Neuronal stem cell (in vitro differentiated cells): ENCODE measurements around the gene SPDYE6. TPM values are rescaled to one million over a fixed set of nuclear protein-coding genes. Genes with fewer than 3 reads are reported as not detected.
"Not testable (repeated sequence)": the region's sequence is repeated elsewhere in the genome, so short reads cannot be mapped to it uniquely, and the experiment has no call there.

Source experiments
- DNase-seq: peaks from one replicate; pipeline ENCODE4 v3.0.0-alpha.2; 2013; ENCODE audit warnings: low spot score
- H2AFZ ChIP-seq: one replicate; pipeline ENCODE4 v1.6.1; 2013; ENCODE audit warnings: mild to moderate bottlenecking, low read length, inconsistent platforms
- H2AK5ac ChIP-seq: 2 replicates; pipeline ENCODE4 v1.6.1; 2013; ENCODE audit warnings: low read depth, mild to moderate bottlenecking, inconsistent platforms, low read length, moderate library complexity, mixed read lengths
- H2BK120ac ChIP-seq: 2 replicates; pipeline ENCODE4 v1.6.1; 2013; ENCODE audit warnings: low read depth, mild to moderate bottlenecking, inconsistent platforms, low read length, moderate library complexity, mixed read lengths
- H2BK12ac ChIP-seq: one replicate; pipeline ENCODE4 v1.6.1; 2013; ENCODE audit warnings: low read length, inconsistent platforms
- H2BK15ac ChIP-seq: 2 replicates; pipeline ENCODE4 v1.6.1; 2013; ENCODE audit warnings: mild to moderate bottlenecking, low read length, inconsistent platforms, mixed read lengths
- H2BK5ac ChIP-seq: one replicate; pipeline ENCODE4 v1.6.1; 2013; ENCODE audit warnings: inconsistent platforms, mild to moderate bottlenecking, low read length, moderate library complexity
- H3K14ac ChIP-seq: one replicate; pipeline ENCODE4 v1.6.1; 2013; ENCODE audit warnings: low read length, inconsistent platforms
- H3K18ac ChIP-seq: 2 replicates; pipeline ENCODE4 v1.6.1; 2013; ENCODE audit warnings: low read length, inconsistent platforms
- H3K23ac ChIP-seq: 2 replicates; pipeline ENCODE4 v1.6.1; 2013; ENCODE audit warnings: low read depth, mild to moderate bottlenecking, mixed read lengths, low read length, inconsistent platforms; ENCODE audit not compliant: poor library complexity
- H3K27ac ChIP-seq: replicated peaks from 3 replicates; pipeline ENCODE4 v1.5.1; 2013; ENCODE audit warnings: low read length, inconsistent platforms
- H3K27me3 ChIP-seq, 3 experiments: 2 replicates each; pipeline ENCODE4 v1.6.1; 2013; ENCODE audit warnings: low read length in 3 of 3, mild to moderate bottlenecking in 2 of 3, inconsistent platforms in 1 of 3, low read depth in 1 of 3, mixed read lengths in 1 of 3, moderate library complexity in 1 of 3; ENCODE audit not compliant: control insufficient read depth in 3 of 3, insufficient read depth in 3 of 3
- H3K36me3 ChIP-seq, 2 donors: replicated peaks in 1 of 2; 2 replicates each; pipeline ENCODE4 v1.6.1; 2013; ENCODE audit warnings: low read length in 2 of 2; ENCODE audit not compliant: control insufficient read depth in 2 of 2, insufficient read depth in 2 of 2
- H3K4ac ChIP-seq: 2 replicates; pipeline ENCODE4 v1.6.1; 2013; ENCODE audit warnings: inconsistent platforms, mild to moderate bottlenecking, low read length, moderate library complexity
- H3K4me1 ChIP-seq, 2 donors: 1 replicate in 1 of 2; 2 replicates in 1 of 2; pipeline ENCODE4 v1.6.1; 2013; ENCODE audit warnings: low read length in 2 of 2, low read depth in 1 of 2; ENCODE audit not compliant: control insufficient read depth in 2 of 2, insufficient read depth in 1 of 2
- H3K4me2 ChIP-seq: one replicate; pipeline ENCODE4 v1.6.1; 2013; ENCODE audit warnings: mild to moderate bottlenecking, low read length, inconsistent platforms; ENCODE audit not compliant: insufficient read depth, poor library complexity, severe bottlenecking
- H3K4me3 ChIP-seq, 2 donors: 2 replicates each; pipeline ENCODE4 v1.5.1; 2013; ENCODE audit warnings: low read length in 2 of 2, mild to moderate bottlenecking in 2 of 2, inconsistent platforms in 1 of 2, moderate library complexity in 1 of 2
- H3K79me1 ChIP-seq: one replicate; pipeline ENCODE4 v1.6.1; 2013; ENCODE audit warnings: low read depth, mild to moderate bottlenecking, inconsistent platforms, low read length, moderate library complexity
- H3K9ac ChIP-seq: one replicate; pipeline ENCODE4 v1.6.1; 2013; ENCODE audit warnings: mild to moderate bottlenecking, low read depth, low read length, inconsistent platforms; ENCODE audit not compliant: poor library complexity
- H3K9me3 ChIP-seq, 2 donors: replicated peaks in 1 of 2; 2 replicates each; pipeline versions ENCODE3 to v1.6.1; 2013; ENCODE audit warnings: low read length in 2 of 2, mild to moderate bottlenecking in 2 of 2, inconsistent platforms in 1 of 2, low read depth in 1 of 2, mixed read lengths in 1 of 2, moderate library complexity in 1 of 2; ENCODE audit not compliant: control insufficient read depth in 2 of 2, insufficient read depth in 1 of 2
- H4K8ac ChIP-seq: one replicate; pipeline ENCODE4 v1.6.1; 2013; ENCODE audit warnings: low read depth, mild to moderate bottlenecking, inconsistent platforms, low read length, moderate library complexity
- H4K91ac ChIP-seq: one replicate; pipeline ENCODE4 v1.6.1; 2013; ENCODE audit warnings: low read length, low read depth, mild to moderate bottlenecking, inconsistent platforms; ENCODE audit not compliant: poor library complexity
- WGBS, 2 donors: extraction: QIAGEN DNeasy Blood & Tissue Kit; methylation state at CpG; one replicate each; pipeline ENCODE4 v1.1.7; 2013; ENCODE audit warnings: missing lambda C conversion rate in 2 of 2, mixed read lengths in 1 of 2; ENCODE audit not compliant: insufficient read length in 2 of 2, insufficient replicate concordance in 1 of 2; ENCODE audit errors: extremely low coverage in 2 of 2; 5-methylcytosine and 5-hydroxymethylcytosine counted together
- polyA plus RNA-seq, 2 experiments: library from polyadenylated mRNA; stranded (reverse); fragments of 200-250 nt; gene quantifications; one replicate each; pipeline ENCODE4 v1.2.3, GENCODE V29; 2013

The SPDYE6 gene
- not detected for polyA plus RNA-seq (2013, experiment 1 of 2)
- polyA plus RNA-seq (2013, experiment 2 of 2) = not detected

DNA sequence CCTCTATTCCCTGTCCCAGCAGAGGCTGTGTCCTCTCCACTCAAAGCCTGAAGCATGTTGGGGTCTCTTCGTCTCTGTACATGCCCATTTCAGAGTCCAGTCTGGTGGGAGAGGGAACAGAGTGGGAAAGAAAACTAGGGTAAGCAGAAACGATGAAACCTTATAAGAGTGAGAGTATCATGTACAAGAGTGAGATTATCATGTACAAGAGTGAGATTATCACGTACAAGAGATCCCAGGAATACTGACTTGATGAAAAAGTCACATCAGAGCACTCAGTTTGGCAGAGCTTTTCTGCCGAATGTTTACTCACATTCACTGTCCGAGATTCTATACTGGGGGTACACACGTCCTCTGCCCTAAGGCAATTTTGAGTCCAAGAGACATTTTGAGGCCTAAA lies at the start of gene SPDYE6:
TSS of gene SPDYE6 (minus strand) at position 101 of the 400 bp plus-strand sequence. CDS start 421 bp downstream, outside the sequence.
- H2AFZ ChIP-seq, H3K4me2 ChIP-seq, H3K18ac ChIP-seq, H3K9me3 ChIP-seq, H3K9ac ChIP-seq, H3K27me3 ChIP-seq, H4K8ac ChIP-seq, H2BK5ac ChIP-seq, H4K91ac ChIP-seq, H3K27ac ChIP-seq, H3K4me1 ChIP-seq, H2BK12ac ChIP-seq, H3K79me1 ChIP-seq, H3K4me3 ChIP-seq, H2BK120ac ChIP-seq, H3K36me3 ChIP-seq, H3K23ac ChIP-seq, H2AK5ac ChIP-seq, H3K14ac ChIP-seq, H3K4ac ChIP-seq, DNase-seq, H2BK15ac ChIP-seq: not testable (repeated sequence)
- WGBS, 2 donors = no CpG with 5 or more reads among the region's 6 CpGs

DNA sequence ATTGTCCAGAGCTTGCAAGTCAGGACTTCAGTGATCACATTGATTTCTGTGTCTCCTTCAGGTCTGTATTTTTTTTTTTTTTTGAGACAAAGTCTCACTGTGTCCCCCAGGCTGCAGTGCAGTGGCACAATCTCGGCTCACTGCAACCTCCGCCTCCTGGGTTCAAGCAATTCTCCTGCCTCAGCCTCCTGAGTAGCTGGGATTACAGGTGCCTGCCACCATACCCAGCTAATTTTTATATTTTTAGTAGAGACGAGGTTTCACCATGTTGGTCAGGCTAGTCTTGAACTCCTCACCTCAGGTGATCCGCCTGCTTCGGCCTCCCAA lies 48.6 kb upstream of the SPDYE6 start:
- not testable (repeated sequence) for H3K4me3 ChIP-seq, H2BK12ac ChIP-seq, DNase-seq, H4K8ac ChIP-seq, H3K27ac ChIP-seq, H4K91ac ChIP-seq, H3K27me3 ChIP-seq, H2BK5ac ChIP-seq, H3K23ac ChIP-seq, H2BK120ac ChIP-seq, H3K4ac ChIP-seq, H3K79me1 ChIP-seq, H3K14ac ChIP-seq, H3K4me2 ChIP-seq, H2AFZ ChIP-seq, H3K4me1 ChIP-seq, H3K18ac ChIP-seq, H2AK5ac ChIP-seq, H2BK15ac ChIP-seq, H3K9ac ChIP-seq
- peaks cover 4 to 16% of the 10 kb centered on the region in 2 donors for H3K9me3 ChIP-seq
- no CpG with 5 or more reads among the region's 5 CpGs for WGBS, 2 donors
- peaks cover 43 to 97% of the 10 kb centered on the region in 2 donors for H3K36me3 ChIP-seq

DNA sequence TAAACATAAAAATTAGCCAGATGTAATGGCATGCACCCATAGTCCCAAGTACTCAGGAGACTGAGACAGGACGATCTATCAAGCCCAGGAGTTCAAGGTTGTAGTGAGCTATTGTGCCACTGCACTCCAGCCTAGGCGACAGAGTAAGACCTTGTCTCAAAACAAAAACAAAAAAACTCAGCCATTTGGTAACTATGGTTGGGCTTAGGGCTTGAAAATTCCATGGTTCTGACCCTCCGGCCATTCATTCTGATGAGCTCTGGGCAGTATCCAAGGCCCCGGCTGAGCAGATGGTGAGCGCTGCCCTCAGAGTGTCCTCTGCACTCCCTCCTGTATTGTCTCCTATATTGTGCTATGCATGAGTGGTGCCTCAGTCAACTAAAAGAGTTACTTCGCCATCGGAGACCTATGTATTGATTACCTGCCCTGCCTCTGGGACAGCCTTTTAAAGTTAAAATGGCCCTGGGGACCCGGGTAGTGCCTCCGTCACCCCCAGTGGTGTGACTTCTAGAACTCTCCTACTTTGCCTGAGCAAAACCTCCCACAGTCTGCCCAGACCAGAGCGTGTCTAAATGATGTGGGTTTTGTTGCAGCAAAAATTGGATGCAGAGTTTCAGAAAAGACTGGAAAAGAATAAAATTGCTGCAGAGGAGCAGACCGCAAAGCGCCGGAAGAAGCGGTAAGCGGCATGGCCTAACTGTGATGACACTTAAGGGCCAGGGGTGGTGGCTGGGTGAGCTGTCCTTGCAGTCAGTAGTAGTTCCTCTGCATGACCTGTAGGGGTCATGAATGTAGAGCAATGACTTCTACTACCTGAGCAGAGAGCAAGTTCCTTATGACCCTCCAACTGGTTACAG lies 48.0 kb upstream of the SPDYE6 start:
- Histone ChIP-seq H3K23ac (no peak overlapping the region), H3K4me2 (no peak overlapping the region), H3K27me3 (no peaks in the 10 kb centered on the region), H2AK5ac (no peak overlapping the region), H4K8ac (no peak overlapping the region), H3K9ac (no peak overlapping the region), H2AFZ (no peak overlapping the region), H3K4ac (no peak overlapping the region), H2BK5ac (no peak overlapping the region), H3K4me1 (no peaks in the 10 kb centered on the region), H4K91ac (no peak overlapping the region), H3K4me3 (no peak overlapping the region), H3K18ac (no peak overlapping the region), H2BK120ac (no peak overlapping the region), H2BK12ac (no peak overlapping the region), H3K79me1 (peaks cover 2% of the 10 kb centered on the region), H2BK15ac (no peak overlapping the region), H3K9me3 (peaks cover 3 to 10% of the 10 kb centered on the region in 2 donors), H3K36me3 (peaks cover 42 to 97% of the 10 kb centered on the region in 2 donors), H3K14ac (no peak overlapping the region), H3K27ac (no peak overlapping the region)
- peak; percentile 23 for DNase-seq
- no CpG with 5 or more reads among the region's 15 CpGs for WGBS, 2 donors

GRCh38 chr7:102403563-102403962 lies 47.3 kb upstream of the SPDYE6 start:
- no peak overlapping the region for H4K91ac ChIP-seq
- no peak overlapping the region for H3K18ac ChIP-seq
- no peak overlapping the region for H3K9ac ChIP-seq
- no CpG with 5 or more reads among the region's 3 CpGs for WGBS, 2 donors
- no peak overlapping the region for H3K23ac ChIP-seq
- H4K8ac ChIP-seq = no peak overlapping the region
- H3K36me3 ChIP-seq = peaks cover 43 to 97% of the 10 kb centered on the region in 2 donors
- H3K14ac ChIP-seq = no peak overlapping the region
- peaks cover 1 to 7% of the 10 kb centered on the region in 2 donors for H3K9me3 ChIP-seq
- no peak overlapping the region for H2BK5ac ChIP-seq
- H2AFZ ChIP-seq = no peak overlapping the region
- H3K4ac ChIP-seq = no peak overlapping the region
- H3K4me3 ChIP-seq = no peak overlapping the region
- no peak overlapping the region for H2BK120ac ChIP-seq
- no peak overlapping the region for H2AK5ac ChIP-seq
- no peak overlapping the region for H3K4me2 ChIP-seq
- no peak overlapping the region for H2BK15ac ChIP-seq
- H2BK12ac ChIP-seq = no peak overlapping the region
- DNase-seq = no peak
- no peak overlapping the region for H3K27ac ChIP-seq
- H3K4me1 ChIP-seq = no peaks in the 10 kb centered on the region
- peaks cover 2% of the 10 kb centered on the region for H3K79me1 ChIP-seq
- H3K27me3 ChIP-seq = no peaks in the 10 kb centered on the region
